Endothelial cell of umbilical vein (primary cell): ENCODE results near the gene OCA2. TPM values are rescaled to one million over a fixed set of nuclear protein-coding genes. Genes with fewer than 3 reads are reported as not detected.

Experiments
- BruUV-seq: library from RNA; stranded (reverse); fragments of 400-500 nt; replicated peaks from 2 replicates; lab custom pipeline; 2021; lab: Mats Ljungman, UMichigan
- CTCF ChIA-PET: fragments of 300-600, 350-600 bp; sonication (Branson Sonifier 250); formaldehyde crosslinking; loops from one replicate; lab custom pipeline; 2021; ENCODE audit warnings: antibody characterized with exemption, inconsistent platforms; lab: Charles Lee
- POLR2A ChIA-PET: fragments of 300-600, 350-600 bp; sonication (Branson Sonifier 250); formaldehyde crosslinking; loops from one replicate; lab custom pipeline; 2021; ENCODE audit warnings: antibody characterized with exemption, inconsistent platforms; lab: Charles Lee
- DNase-seq: peaks from one replicate; pipeline ENCODE4 v3.0.0-alpha.2; 2011; ENCODE audit warnings: low read depth, low spot score
- FAIRE-seq: peaks from 2 replicates; lab custom pipeline; 2011; peaks lifted over from hg19 to GRCh38; lab: Jason Lieb, UNC
- H2AFZ ChIP-seq: 2 replicates; pipeline ENCODE4 v1.6.0; 2012; ENCODE audit warnings: low read depth, low read length, control low read depth, inconsistent platforms
- H3K27ac ChIP-seq: 2 replicates; pipeline ENCODE4 v1.5.1; 2011; ENCODE audit warnings: low read depth, mild to moderate bottlenecking, control low read depth, low read length, moderate library complexity; ENCODE audit not compliant: insufficient read depth
- H3K27me3 ChIP-seq, 2 experiments: 2 replicates each; pipeline versions ENCODE4 v1.6.0 to v1.6.1; 2011; ENCODE audit warnings: low read length in 2 of 2, mixed read lengths in 1 of 2; ENCODE audit not compliant: control insufficient read depth in 2 of 2, insufficient read depth in 2 of 2
- H3K36me3 ChIP-seq, 2 experiments: 2 replicates in 1 of 2; 3 replicates in 1 of 2; pipeline ENCODE4 v1.5.1; 2011; ENCODE audit warnings: low read length in 2 of 2, mild to moderate bottlenecking in 1 of 2, moderate library complexity in 1 of 2; ENCODE audit not compliant: control insufficient read depth in 2 of 2, insufficient read depth in 2 of 2; ENCODE audit errors: extremely low read depth in 1 of 2
- H3K4me1 ChIP-seq: 3 replicates; pipeline ENCODE4 v1.5.1; 2011; ENCODE audit warnings: mild to moderate bottlenecking, low read length; ENCODE audit not compliant: control insufficient read depth, insufficient read depth; ENCODE audit errors: extremely low read depth
- H3K4me2 ChIP-seq: 2 replicates; pipeline ENCODE4 v1.6.1; 2011; ENCODE audit warnings: low read length, control low read depth, mixed read lengths; ENCODE audit not compliant: insufficient read depth
- H3K4me3 ChIP-seq, 3 experiments: fragments of 200-600 bp in 1 of 3; sonication (generic), shearing (Covaris generic) in 1 of 3; replicated peaks in 1 of 3; 2 replicates each; pipeline ENCODE4 v1.5.1; 2011 to 2016; ENCODE audit warnings: control low read depth in 3 of 3, low read length in 3 of 3, mild to moderate bottlenecking in 2 of 3, inconsistent platforms in 1 of 3, low read depth in 1 of 3, moderate library complexity in 1 of 3; ENCODE audit not compliant: insufficient read depth in 1 of 3
- H3K79me2 ChIP-seq: 2 replicates; pipeline ENCODE4 v1.6.0; 2012; ENCODE audit warnings: low read length, inconsistent platforms; ENCODE audit not compliant: control insufficient read depth, insufficient read depth
- H3K9ac ChIP-seq: replicated peaks from 2 replicates; pipeline ENCODE3; 2011; ENCODE audit warnings: low read length, control low read depth; ENCODE audit not compliant: insufficient read depth; ENCODE audit errors: extremely low read depth
- H3K9me1 ChIP-seq: replicated peaks from 3 replicates; pipeline ENCODE4 v1.6.0; 2011; ENCODE audit warnings: mild to moderate bottlenecking, low read length; ENCODE audit not compliant: control insufficient read depth, insufficient read depth; ENCODE audit errors: extremely low read depth
- H3K9me3 ChIP-seq: replicated peaks from 2 replicates; pipeline ENCODE4 v1.5.1; 2012; ENCODE audit warnings: low read length, inconsistent platforms; ENCODE audit not compliant: control insufficient read depth, insufficient read depth
- H4K20me1 ChIP-seq: replicated peaks from 2 replicates; pipeline ENCODE3; 2011; ENCODE audit warnings: mild to moderate bottlenecking, low read length; ENCODE audit not compliant: control insufficient read depth, insufficient read depth; ENCODE audit errors: extremely low read depth
- CTCF ChIP-seq, 2 donors: IDR thresholded peaks; 1 replicate in 1 of 2; 2 replicates in 1 of 2; pipeline ENCODE4 v1.5.1; 2011; ENCODE audit warnings: low read length in 2 of 2, mild to moderate bottlenecking in 2 of 2, moderate library complexity in 2 of 2, control low read depth in 1 of 2, inconsistent platforms in 1 of 2, low read depth in 1 of 2; ENCODE audit not compliant: insufficient read depth in 1 of 2; ENCODE audit errors: extremely low read depth in 1 of 2
- EZH2 ChIP-seq: IDR thresholded peaks from 2 replicates; pipeline ENCODE4 v1.6.1; 2012; ENCODE audit warnings: borderline replicate concordance, low read depth, mild to moderate bottlenecking, moderate library complexity, low read length, inconsistent platforms; ENCODE audit not compliant: severe bottlenecking
- FOS ChIP-seq: IDR thresholded peaks from 2 replicates; pipeline ENCODE4 v1.6.1; 2011; ENCODE audit warnings: mild to moderate bottlenecking, low read length, moderate library complexity, borderline replicate concordance; ENCODE audit not compliant: insufficient read depth
- GATA2 ChIP-seq: IDR thresholded peaks from 2 replicates; pipeline ENCODE4 v1.7.0; 2011; ENCODE audit warnings: low read depth, mild to moderate bottlenecking, moderate library complexity, mixed read lengths, low read length; ENCODE audit not compliant: insufficient read length, insufficient read depth
- MAX ChIP-seq: IDR thresholded peaks from 2 replicates; pipeline ENCODE4 v1.6.1; 2011; ENCODE audit not compliant: insufficient read depth, insufficient read length
- MYC ChIP-seq: IDR thresholded peaks from one replicate; pipeline ENCODE4 v1.6.1; 2011; ENCODE audit warnings: mild to moderate bottlenecking, low read depth, low read length
- POLR2A ChIP-seq: IDR thresholded peaks from 2 replicates; pipeline ENCODE4 v1.6.1; 2012; ENCODE audit warnings: low read depth, mild to moderate bottlenecking, control low read depth, low read length
- POLR2AphosphoS5 ChIP-seq: IDR thresholded peaks from 2 replicates; pipeline ENCODE4 v1.6.1; 2012; ENCODE audit warnings: low read depth, mild to moderate bottlenecking, control low read depth, low read length, moderate library complexity; ENCODE audit not compliant: insufficient read depth
- dilution Hi-C: fragments of 300-500 bp; cut with MboI; formaldehyde crosslinking; loops from one replicate; pipeline ENCODE4 v1.15.0; 2019; ENCODE audit warnings: low sequenced_read_pairs; ENCODE audit not compliant: extremely low pct_ligation_motif_present
- intact Hi-C: fragments of 100-400 bp; cut with micrococcal nuclease; formaldehyde crosslinking; loops from one replicate; pipeline ENCODE4 v1.10.0; 2022
- polyA plus RNA-seq, 4 experiments: library from polyadenylated mRNA; depleted of rRNA in 3 of 4; stranded (reverse) in 3 of 4; unstranded in 1 of 4; fragments of >200 nt; gene quantifications; 2 replicates each; pipeline versions ENCODE4 v1.2.1 to v1.2.3, GENCODE V29; 2011 to 2012; ENCODE audit warnings: missing spikeins in 1 of 4
- total RNA-seq: library from RNA; stranded (reverse); gene quantifications from 2 replicates; pipeline ENCODE4 v1.2.3, GENCODE V29; 2021

OCA2 gene
- total and polyA plus RNA-seq, 2 donors (not counting 3 experiments of a cell fraction or from before 2014, with no cell fraction given) = not detected

GRCh38 chr15:27731776-27732175 lies 367.3 kb downstream of the OCA2 start:
- no peak for DNase-seq
- Histone ChIP-seq H3K27me3 (no peaks in the 10 kb centered on the region), H3K9me1 (no peaks in the 10 kb centered on the region), H3K36me3 (no peaks in the 10 kb centered on the region), H3K4me3 (no peak overlapping the region), H3K9me3 (peaks cover 12% of the 10 kb centered on the region), H3K79me2 (no peaks in the 10 kb centered on the region), H4K20me1 (no peaks in the 10 kb centered on the region), H3K4me2 (no peak overlapping the region), H3K27ac (no peak overlapping the region), H3K4me1 (no peaks in the 10 kb centered on the region), H3K9ac (no peak overlapping the region), H2AFZ (no peak overlapping the region)
- dilution Hi-C loops (no loop called here), intact Hi-C loops (no loop called here)
- ChIA-PET POLR2A (no interaction called here), CTCF (no interaction called here)
- TF ChIP-seq POLR2A (no peak), MAX (no peak), EZH2 (no peak), CTCF (IDR thresholded peaks at IDR 0.05; ENCODE audit: extremely low read depth in 1 of 2, insufficient read depth in 1 of 2, low read depth in 1 of 2, low read length in 2 of 2) (no peak), GATA2 (no peak), MYC (no peak), FOS (no peak), POLR2AphosphoS5 (no peak)
- no TSS peak for BruUV-seq
- no peak for FAIRE-seq
